ENCODE results near the gene TMEM143.
"Not testable (repeated sequence)": the region's sequence is repeated elsewhere in the genome, so short reads cannot be mapped to it uniquely, and the experiment has no call there.

Gene TMEM143

DNA sequence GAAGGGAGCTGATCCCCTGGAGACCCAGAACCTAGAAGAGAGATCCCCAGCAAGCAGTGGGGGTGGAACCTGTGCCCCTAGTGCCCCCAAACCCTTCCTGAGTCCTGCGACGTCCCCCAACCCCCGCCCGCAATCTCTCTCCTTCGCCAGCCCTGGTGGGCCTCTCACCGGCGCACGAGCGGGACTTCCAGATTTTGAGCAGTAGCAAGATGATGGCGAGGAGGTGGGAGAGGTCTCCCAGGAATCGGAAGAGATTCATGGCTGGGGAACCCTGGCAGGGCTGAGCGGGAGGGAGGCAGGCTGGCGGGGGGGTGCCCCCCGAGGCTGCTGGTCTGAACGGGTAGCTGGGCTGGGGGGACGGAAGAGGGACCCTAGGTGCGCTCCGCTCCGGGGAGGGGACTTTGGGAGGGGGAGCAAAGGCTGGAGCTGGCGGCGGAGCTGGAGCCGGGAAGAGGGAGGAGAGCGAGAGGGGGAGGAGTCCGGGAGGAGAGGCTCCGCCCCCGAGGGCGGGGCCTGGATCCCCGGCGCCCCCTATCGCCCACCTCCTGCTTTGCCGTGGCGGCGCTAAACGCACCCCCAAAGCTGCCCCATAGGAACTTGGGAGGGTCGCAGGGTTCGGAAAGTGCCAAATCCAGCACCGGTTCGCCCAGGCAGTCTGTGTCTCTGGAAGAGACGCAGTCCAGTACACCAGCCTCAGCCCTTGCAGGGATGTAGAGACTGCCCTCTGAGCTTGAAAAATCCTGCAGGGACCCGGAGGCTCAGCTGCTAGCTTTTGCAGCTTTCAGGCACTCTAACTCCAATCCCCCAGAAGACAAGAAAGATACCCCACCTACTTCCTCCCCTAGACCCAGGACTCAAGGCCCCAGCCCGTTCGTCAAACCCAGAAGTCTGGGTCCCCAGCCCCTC is 27.6 kb upstream of the TMEM143 start, which contains the start of gene KDELR1:
KDELR1 (minus strand) TSS at position 452 of the 906 bp plus-strand sequence; CDS start at position 259, 193 bp downstream.
- peak; percentile 58 for DNase-seq (ENCODE audit: low read depth)

- peak; percentile 68 for DNase-seq (ENCODE audit: low read depth)
Observed at GRCh38 chr19:48390188-48391099, 26.7 kb upstream of the TMEM143 start.

DNA sequence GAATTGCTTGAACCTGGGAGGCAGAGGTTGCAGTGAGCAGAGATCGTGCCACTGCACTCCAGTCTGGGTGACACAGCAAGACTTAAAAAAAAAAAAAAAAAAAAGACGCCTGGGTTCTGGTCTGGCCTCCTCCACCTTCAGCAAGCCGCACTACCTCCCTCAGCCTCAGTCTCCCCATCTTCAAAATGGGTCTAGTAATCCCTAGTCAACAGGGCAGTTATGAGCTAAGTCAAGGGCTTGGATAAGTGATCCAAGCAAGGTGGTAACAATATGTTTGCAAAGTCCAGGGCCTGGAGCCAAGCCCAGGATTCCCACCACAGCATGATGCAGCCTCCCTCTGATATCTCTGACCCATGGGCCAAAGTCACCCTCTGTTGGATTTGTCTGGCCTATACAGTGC is 23.2 kb upstream of the TMEM143 start:
- DNase-seq (ENCODE audit: low read depth): no peak

GRCh38 chr19:48385461-48386087 is 21.8 kb upstream of the TMEM143 start:
- DNase-seq (ENCODE audit: low read depth): no peak

GRCh38 chr19:48382286-48382685 is 18.5 kb upstream of the TMEM143 start:
- DNase-seq (ENCODE audit: low read depth): no peak

DNA sequence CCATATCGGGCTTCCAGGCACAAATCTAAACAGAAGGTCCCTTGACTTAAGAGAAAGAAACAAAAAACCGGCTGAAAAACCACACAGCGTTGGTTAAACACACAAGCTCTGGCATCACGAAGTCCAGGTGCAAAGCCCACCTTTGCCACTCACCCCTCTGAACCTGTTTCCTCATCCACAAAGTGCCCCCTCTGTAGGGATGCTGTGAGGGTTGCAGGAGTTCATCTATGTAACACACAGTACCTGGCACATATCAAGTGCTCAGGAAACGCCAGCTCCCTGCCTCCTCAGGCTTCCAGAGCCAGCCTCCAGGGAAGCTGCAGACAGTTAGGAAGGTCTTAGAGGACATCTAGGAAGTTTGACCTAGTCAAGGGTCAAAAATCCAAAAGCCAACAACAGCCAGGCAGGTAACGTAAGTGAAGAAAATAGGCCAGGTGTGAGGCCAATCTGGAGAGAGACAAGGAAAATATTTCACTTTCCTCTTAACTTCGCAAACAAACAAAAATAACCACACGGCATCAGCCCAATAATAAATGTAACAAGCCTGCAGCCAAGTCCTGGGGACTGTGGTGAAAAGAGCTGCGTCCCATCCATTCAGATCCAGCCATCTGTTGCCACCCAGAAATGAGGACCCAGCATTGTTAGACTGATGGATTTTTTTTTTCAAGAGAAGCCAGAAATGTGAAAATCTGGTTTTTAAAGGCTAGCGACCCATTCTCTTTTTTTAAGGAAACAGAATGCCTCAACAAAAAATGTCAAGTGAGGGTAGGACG is 17.6 kb upstream of the TMEM143 start:
- no peak for DNase-seq (ENCODE audit: low read depth)

GRCh38 chr19:48379058-48379457 is 15.3 kb upstream of the TMEM143 start:
- DNase-seq (ENCODE audit: low read depth): no peak

- DNase-seq (ENCODE audit: low read depth): no peak
Observed at GRCh38 chr19:48378194-48378570, 14.4 kb upstream of the TMEM143 start.

DNA sequence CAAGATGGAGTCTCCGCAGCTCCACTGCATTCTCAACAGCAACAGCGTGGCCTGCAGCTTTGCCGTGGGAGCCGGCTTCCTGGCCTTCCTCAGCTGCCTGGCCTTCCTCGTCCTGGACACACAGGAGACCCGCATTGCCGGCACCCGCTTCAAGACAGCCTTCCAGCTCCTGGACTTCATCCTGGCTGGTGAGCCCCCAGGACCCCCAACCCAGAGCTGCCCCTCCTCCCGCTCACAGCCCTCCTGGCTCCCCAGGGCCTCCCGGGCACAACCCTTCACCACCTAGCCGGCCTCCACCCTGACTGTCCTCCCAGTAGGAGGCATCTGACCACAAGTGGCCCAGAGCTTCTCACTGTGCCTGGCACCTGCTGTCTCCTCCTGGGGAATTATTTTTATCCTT is 9.8 kb upstream of the TMEM143 start:
- DNase-seq (ENCODE audit: low read depth): no peak

DNA sequence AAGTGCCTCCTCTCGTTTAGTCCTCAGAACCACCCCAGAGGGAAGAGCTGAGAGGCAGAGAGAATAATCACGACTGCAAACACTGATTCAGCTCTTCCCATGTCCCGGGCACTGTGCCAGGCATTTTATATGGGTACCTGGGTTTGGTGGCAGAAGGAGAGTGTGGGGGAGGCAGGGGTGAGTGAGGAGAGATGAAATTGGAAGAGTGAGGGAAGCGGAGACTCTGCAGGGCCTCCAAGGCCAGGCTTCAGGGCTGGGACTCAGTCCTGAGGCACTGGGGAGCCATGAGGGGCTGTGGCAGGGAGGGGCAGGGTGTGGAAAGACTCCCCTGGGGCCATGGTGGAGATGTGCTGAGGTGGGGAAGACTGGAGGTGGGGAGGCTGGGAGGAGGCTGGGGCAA is 9.2 kb upstream of the TMEM143 start:
- no peak for DNase-seq (ENCODE audit: low read depth)

DNA sequence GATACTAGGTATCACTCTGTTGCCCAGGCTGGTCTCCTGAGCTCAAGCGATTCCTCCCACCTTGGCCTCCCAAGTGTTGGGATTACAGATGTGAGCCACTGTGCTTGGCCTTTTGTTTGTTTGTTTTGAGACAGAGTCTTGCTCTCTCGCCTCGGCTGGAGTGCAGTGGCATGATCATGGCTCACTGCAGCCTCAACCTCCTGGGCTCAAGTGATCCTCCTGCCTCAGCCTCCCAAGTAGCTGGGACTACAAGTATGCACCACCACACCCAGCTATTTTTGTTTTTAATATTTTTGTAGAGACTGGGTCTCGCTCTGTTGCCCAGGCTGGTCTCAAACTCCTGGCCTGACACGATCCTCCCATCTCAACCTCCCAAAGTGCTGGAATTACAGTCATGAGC is 8.0 kb upstream of the TMEM143 start:
- not testable (repeated sequence) for DNase-seq (ENCODE audit: low read depth)

DNA sequence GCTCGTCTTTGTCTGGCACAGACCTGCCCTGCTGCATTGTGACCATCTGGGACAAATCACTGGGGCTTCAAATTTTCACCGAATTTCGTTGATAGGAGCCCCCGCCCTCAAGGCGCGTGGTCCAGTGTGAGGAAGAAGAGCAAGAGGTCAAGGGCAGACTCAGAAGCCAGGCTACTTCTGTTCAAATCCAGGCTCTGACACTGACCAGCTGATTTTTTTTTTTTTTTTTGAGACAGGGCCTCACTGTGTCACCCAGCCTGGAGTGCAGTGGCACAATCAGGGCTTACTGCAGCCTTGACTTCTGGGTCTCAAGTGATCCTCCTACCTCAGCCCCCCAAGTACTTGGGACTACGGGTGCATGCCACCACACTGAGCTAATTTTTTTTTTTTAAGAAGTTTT is 7.6 kb upstream of the TMEM143 start:
- DNase-seq (ENCODE audit: low read depth): no peak

GRCh38 chr19:48370955-48371354 is 7.2 kb upstream of the TMEM143 start:
- DNase-seq (ENCODE audit: low read depth): no peak

GRCh38 chr19:48368936-48369335 is 5.2 kb upstream of the TMEM143 start:
- DNase-seq (ENCODE audit: low read depth): no peak

GRCh38 chr19:48367855-48368254 is 4.1 kb upstream of the TMEM143 start:
- no peak for DNase-seq (ENCODE audit: low read depth)

DNA sequence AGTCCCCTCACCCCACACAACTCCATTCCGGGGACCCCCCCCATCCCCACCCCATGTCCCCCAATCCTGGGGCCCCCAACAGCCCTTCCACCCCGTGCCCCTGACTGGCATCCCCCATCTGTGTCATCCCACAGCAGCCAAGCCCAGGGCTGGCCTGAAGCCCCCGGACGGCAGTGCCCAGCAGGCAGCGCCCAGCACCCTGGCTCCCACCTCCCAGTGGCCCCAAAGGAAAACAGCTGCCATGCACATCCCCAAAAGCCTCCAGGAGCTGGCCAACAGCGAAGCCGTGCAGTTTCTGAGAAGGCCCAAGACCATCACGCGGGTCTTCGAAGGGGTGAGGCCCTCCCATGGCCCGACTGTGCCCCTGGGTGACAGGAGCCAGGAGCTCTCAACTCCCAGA is 1.9 kb upstream of the TMEM143 start:
- DNase-seq (ENCODE audit: low read depth): no peak

GRCh38 chr19:48364598-48365348 is 1.0 kb upstream of the TMEM143 start:
- DNase-seq (ENCODE audit: low read depth): no peak

GRCh38 chr19:48363500-48363809 is 285 bp downstream of the TMEM143 start:
- DNase-seq (ENCODE audit: low read depth): no peak

- peak; percentile 97 for DNase-seq (ENCODE audit: low read depth)
Observed at GRCh38 chr19:48362716-48363499, 832 bp downstream of the TMEM143 start.

DNA sequence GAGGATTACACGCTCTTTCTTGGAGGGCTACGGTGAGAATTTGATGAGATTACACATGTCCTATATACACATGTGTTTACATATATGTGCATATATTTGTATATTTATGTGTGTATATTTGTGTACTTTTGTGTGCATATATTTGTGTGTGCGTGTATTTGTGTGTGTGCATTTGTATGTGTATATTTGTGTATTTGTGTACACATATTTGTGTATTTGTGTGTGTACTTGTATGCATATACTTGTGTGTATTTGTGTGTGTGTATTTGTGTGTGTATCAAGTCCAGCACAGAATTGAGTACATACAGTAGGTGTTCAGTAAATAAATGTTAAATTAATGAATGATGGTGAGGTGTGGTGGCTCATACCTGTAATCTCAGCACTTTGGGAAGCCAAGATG is 1.8 kb downstream of the TMEM143 start:
- no peak for DNase-seq (ENCODE audit: low read depth)

All from iris pigment epithelial cell (primary cell).